Neural progenitor cell (in vitro differentiated cells): Measurements from ENCODE around the gene NEDD4L.

Source experiments
- CTCF ChIP-seq: fragments of 200-600 bp; sonication (generic); IDR thresholded peaks from 2 replicates; pipeline ENCODE4 v1.5.1; 2017; ENCODE audit warnings: antibody characterized with exemption, mild to moderate bottlenecking
- EZH2 ChIP-seq: fragments of 200-600 bp; sonication (generic); IDR thresholded peaks from 2 replicates; pipeline ENCODE4 v1.6.1; 2017; ENCODE audit warnings: antibody characterized with exemption, mild to moderate bottlenecking, moderate library complexity
- EZH2phosphoT487 ChIP-seq: fragments of 200-600 bp; sonication (generic); IDR thresholded peaks from 2 replicates; pipeline ENCODE4 v1.6.1; 2017; ENCODE audit warnings: antibody characterized with exemption

DNA sequence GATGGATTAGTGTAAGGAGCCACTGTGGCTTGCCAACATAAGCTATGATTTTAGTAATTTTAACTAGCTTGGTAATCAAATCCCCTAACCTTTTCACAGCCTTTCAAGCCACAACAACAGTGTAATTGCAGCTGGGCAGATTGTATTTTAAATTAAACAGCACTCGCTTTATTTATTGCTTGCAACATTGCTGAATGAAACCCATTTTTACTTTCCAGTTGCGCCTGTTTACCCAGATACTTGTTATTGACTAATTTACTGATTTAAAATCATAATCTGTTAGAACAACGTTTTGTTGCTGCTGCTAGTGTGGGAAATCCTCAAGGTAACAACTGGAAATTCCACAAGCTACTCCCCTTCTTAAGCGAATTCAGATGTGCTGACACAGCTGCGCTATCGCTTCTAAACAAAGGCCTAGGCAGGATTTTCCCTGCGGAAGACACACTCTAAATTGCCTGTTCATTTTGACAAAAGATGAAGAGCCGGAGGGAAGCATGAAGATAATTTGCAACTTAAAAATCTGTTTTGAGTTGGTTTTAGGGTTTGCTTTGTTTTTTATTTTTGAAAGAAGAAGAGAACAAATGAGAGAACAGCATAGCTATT is 300.9 kb downstream of the NEDD4L start:
- TF ChIP-seq EZH2 (no peak), CTCF (no peak), EZH2phosphoT487 (no peak)
